Activated CD8-positive, alpha-beta memory T cell treated with anti-CD3 and anti-CD28 coated beads for 24 hours (primary cell): ENCODE results near the gene DIPK2A.

Experiments
- DNase-seq: peaks from one replicate; pipeline ENCODE4 v3.0.0-alpha.2; 2020

The DIPK2A gene

GRCh38 chr3:143971359-143972154, at the start of gene DIPK2A:
DIPK2A (plus strand) TSS chr3:143971823; CDS start chr3:143972333, 510 bp downstream.
- peak; percentile 97 for DNase-seq

- no peak for DNase-seq
Observed at GRCh38 chr3:143924522-143925285, 46.9 kb upstream of the DIPK2A start.

GRCh38 chr3:143928056-143928455, 43.6 kb upstream of the DIPK2A start:
- DNase-seq, result no peak

GRCh38 chr3:143928541-143929255, 42.9 kb upstream of the DIPK2A start:
- DNase-seq, result no peak

GRCh38 chr3:143934791-143935190, 36.8 kb upstream of the DIPK2A start:
- DNase-seq, result no peak

GRCh38 chr3:143935678-143936077, 35.9 kb upstream of the DIPK2A start:
- DNase-seq, result no peak

GRCh38 chr3:143950810-143951209, 20.8 kb upstream of the DIPK2A start:
- no peak for DNase-seq

- DNase-seq, result no peak
Observed at GRCh38 chr3:143951351-143951971, 20.2 kb upstream of the DIPK2A start.

- no peak for DNase-seq
Observed at GRCh38 chr3:143952569-143953072, 19.0 kb upstream of the DIPK2A start.

GRCh38 chr3:143955113-143955512, 16.5 kb upstream of the DIPK2A start:
- no peak for DNase-seq

- DNase-seq, result no peak
Observed at GRCh38 chr3:143956838-143957237, 14.8 kb upstream of the DIPK2A start.

- DNase-seq, result no peak
Observed at GRCh38 chr3:143957453-143957852, 14.2 kb upstream of the DIPK2A start.

- DNase-seq, result no peak
Observed at GRCh38 chr3:143958966-143959365, 12.7 kb upstream of the DIPK2A start.

GRCh38 chr3:143961342-143961741, 10.3 kb upstream of the DIPK2A start:
- no peak for DNase-seq

- no peak for DNase-seq
Observed at GRCh38 chr3:143963946-143964345, 7.7 kb upstream of the DIPK2A start.

GRCh38 chr3:143970773-143971358, 757 bp upstream of the DIPK2A start:
- peak; percentile 81 for DNase-seq

- DNase-seq, result no peak
Observed at GRCh38 chr3:143972155-143972504, 507 bp downstream of the DIPK2A start.

- DNase-seq, result peak; percentile 86
Observed at GRCh38 chr3:143972505-143973258, 1.1 kb downstream of the DIPK2A start.

GRCh38 chr3:143973259-143974021, 1.8 kb downstream of the DIPK2A start:
- no peak for DNase-seq

GRCh38 chr3:143974271-143975238, 2.9 kb downstream of the DIPK2A start:
- no peak for DNase-seq
